Stimulated activated CD8-positive, alpha-beta memory T cell treated with anti-CD3 and anti-CD28 coated beads, Interleukin-7, amount 100 ng/mL, for 24 hours (primary cell): ENCODE measurements around the gene CDKAL1.

Source experiments
- DNase-seq: peaks from one replicate; pipeline ENCODE4 v3.0.0-alpha.2; 2020; ENCODE audit warnings: low read depth

The CDKAL1 gene

DNA sequence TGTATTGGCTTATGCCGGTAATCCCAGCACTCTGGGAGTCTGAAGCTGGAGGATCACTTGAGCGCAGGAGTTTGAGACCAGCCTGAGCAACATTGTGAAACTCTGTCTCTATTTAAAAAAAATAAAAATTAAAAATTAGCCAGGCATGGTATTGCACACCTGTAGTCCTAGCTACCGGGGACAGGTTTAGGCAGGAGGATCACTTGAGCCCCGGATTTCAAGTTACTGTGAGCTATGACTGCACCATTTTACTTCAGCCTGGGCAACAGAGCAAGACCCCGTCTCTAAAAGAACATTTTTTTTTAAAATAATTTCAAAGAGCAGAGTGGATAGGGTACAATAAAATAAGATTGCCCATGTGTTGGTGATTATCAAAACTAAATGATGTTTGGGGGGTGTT lies 576.4 kb downstream of the CDKAL1 start:
- DNase-seq, result no peak

DNA sequence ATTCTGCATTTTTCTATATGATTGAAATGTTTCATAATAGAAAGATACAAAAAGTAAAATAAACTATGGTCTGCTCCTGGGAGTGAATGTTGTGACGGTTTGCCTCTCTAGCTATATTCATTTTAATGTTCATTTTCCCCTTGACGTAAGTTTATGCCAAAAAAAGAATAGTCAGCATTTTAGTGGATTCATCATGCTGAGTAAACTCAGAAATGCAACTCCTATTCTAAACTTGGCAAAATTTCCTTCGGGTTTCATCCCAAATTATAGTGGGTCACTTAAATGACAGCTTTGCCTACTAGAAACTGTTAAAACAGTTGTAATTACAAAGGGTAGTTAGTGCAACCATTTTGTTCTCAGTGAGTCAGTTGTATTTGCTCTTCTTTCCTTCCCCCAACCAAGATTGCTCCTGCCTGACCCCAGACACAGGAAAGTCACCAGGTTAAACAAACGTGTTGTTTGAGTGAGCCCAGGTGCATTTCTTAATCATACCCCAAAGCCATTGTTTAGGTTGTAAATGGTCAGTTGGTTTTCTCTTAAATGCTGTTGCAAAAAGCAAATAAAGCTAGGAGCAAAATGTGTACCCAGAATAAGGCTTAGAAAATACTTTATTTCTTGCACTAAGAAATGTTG lies 577.0 kb downstream of the CDKAL1 start:
- DNase-seq, result no peak

DNA sequence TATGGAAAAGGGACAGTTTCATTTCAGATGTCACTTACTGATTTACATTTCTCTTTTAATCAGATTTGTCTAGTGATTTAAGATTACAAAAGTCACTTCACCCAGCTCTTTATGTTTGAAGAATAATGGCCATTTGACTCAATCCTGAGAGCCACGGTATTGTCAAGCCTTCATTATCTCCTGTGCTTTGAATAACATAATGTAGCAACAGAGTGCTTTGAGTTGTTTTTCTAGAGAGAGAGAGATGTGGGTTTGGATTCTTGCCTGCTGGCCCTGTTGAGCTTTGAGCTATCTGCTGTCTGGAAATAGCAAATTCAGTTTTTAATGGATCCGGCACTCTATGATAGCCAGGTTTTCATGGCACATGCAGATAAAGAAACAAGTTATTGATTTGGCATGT lies 580.9 kb downstream of the CDKAL1 start:
- DNase-seq, result no peak

DNA sequence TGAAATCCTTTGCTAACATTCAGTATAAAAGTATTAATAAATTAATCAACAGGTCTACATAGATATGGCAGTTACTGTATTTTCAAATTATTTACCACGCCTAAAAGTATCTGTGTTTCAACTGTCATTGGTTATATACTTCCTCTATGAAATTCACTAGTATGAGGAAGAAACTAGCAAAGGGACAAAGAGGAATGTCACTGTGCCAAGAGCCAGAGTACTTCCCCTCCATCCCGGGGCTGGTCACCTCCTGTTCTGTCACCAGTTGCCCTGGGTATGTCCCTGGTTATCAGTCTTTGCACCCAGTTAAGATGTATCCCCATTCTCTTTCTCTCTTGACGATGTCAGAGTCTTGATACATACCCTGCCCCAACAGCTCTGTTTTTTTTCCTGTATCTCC lies 582.5 kb downstream of the CDKAL1 start:
- DNase-seq, result no peak

DNA sequence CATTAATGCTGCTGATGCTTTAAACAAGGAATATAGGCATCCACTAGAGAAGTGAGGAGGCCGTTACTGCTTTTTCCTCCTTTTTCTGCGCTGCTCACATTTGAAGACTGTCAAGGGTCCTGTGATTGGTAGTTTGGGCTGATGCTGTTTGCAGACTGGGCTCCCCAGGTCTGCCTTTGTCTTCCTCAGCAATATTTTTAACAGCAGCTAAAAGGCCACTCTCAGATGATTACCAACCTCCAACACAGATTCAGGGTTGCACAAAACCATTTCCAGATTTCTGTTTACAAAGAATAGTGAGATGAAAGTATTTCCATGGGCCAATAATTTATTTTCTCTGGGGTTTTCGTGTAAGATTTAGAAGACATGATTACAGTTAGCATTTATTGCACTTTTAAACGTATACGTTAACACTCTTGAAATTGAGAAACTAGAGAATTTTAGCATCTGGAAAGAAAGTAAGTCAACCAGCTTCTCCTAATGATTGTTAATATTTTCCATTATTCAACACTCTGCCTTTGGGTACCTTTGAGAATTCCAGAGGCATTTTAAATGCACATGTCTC lies 584.0 kb downstream of the CDKAL1 start:
- DNase-seq, result no peak

DNA sequence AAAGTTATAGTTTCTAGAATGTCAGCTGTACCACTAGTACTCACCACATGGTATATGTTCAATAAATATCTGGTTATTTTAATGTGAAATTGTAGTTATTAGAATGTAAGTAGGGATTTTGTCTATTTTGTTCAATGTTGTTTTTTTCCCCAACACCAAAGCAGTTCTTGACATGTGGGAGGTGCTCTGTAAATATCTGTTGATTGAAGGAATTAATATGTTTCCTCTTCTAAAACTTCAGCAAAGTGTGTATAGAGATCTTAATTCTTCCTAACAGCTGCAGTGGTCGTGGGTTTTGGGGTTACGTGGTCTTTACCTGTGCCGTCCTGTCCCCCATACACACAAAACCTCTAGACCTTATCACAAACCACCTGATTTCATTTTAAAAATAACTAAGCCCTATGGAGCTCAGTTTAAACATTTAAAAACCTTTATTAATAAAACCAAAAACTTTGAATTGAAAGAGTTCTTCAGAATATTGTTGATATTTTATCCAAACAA lies 587.4 kb downstream of the CDKAL1 start:
- no peak for DNase-seq

DNA sequence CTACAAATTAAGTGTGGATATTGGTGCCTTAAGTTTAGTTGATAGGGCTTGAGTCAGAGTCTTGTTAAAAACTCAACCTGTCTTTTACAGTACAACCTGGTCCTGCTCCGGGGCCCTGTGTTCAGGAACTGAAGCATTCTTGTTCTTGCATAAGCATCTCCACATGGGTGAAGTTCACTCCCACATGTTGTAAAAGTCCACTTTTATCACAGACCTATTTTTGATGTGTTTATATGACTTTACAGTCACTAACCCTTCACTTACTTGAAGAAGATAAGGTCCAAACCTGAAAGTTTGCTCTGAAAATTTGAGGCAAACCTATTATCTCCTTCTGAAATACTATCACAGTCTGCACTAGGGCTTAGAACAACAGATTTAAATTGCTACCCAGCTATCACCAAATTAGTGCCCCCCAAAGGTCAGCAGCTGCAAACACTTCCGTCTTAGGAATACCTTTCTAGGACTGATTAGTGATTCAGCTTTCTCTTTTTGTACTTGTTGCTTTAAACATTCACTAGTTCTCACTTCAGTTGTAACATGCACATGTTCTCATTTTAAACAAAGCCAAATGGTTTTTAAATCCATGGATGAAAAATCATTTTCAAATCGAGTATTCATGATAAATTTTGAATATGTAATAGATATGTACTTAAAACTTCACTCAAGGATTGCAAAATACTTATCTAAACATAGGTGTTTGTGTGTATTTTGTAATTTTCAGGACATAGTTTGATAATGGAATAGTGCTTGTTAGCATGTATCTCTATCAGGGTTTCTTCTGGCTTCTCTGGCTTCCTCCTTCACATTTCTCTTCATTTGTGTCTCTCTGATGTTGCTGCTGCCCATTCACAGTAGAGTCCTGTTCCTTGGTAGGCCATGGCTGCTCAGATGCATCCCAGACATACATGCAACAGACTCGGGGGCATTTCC lies 589.5 kb downstream of the CDKAL1 start:
- DNase-seq, result no peak

DNA sequence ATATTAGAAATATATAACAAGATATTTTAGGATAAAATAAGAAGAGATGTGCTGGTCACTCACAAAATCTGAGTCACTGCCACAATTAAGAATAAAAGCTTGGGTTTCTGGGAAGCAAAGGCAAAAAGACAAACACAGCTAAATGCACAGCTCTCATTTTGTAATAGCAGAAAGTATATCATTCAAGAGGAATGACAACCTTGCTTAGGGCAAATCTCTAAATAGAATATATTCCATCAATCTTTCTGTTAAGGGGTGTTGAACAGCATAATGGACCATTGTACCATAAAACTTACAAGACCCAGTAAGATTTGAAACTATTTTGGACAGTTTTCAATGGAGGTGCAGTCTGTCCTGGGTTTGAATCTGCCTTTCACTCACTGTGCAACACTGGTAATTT lies 594.3 kb downstream of the CDKAL1 start:
- DNase-seq, result no peak

DNA sequence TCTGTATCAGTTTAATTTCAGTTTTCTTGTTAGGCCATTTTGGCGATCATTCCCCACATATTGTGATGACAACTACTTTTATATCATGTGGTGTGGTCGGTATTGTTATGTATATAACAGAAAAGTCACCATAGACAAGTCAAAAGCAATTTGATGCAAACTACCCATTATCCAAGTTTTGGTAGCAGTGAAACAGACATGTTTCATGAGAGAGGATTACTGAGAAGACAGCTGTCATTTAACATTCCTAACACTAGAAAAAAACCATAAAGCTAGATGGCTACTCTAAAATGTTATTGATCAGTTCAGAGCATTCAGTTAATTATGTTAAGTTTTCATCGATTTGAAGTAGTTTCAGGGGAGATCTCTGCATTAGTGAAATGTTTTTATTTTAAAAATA lies 597.1 kb downstream of the CDKAL1 start:
- DNase-seq, result no peak

DNA sequence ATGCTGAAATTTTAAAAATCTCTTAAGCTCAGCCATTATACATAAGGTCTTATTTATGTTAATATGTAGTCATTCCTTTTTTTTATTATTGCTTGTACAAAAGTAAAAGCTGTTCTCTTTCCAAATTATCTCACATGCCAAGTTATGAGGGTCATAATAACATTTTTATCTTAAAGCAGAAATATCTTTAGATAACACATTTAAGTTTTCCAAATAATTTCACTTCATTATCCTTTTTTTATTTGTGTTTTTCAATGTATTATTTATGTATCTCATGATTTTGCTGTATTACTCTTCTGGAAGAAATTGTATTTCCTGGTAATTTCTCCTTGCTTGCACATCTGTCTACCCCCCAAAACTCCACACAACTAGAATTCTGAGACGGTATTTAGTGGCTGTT lies 598.2 kb downstream of the CDKAL1 start:
- no peak for DNase-seq

DNA sequence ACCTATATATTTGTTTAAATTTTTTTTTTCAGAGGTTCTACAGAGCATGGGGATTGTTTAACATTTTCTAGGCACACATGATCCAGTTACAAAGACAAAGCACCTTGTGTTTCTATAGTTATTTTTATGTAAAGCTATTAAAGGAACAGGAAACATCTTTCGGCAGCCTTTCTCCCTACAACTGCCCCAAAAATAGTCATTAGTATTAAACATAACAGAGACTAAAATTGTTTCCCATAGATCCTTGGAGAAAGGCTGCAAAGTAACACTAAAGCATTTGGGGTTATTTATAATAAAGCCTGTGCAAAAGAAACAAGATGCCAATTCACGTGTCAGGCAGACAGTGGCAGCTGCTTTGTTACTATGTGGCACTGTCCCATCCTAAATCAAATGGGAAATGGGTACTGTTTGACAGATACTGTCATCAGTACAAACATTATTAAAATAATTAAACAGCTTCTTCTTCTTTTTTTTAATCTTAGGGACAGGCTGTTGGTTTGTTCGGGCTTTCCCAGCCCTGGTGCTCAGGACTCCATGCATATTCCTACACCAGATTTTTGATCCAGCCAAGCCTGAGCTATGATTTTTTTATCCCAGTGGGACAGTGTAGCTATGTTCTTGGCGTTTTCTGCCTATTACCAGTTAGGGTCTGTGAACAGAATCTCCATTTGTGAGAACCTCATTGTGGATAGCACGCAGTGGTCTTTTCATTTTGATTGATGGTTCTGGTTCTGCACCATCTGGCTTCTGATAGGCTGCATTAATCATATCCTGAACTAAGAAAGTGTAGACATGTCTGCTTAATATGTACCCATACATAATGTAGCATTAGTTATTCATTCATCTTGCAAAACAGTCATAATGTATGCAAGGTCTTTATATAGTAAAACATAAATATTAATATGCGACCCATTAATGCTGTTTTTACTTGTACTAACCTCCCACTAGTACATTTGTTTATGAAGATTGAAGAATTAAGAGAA lies 598.9 kb downstream of the CDKAL1 start:
- no peak for DNase-seq

DNA sequence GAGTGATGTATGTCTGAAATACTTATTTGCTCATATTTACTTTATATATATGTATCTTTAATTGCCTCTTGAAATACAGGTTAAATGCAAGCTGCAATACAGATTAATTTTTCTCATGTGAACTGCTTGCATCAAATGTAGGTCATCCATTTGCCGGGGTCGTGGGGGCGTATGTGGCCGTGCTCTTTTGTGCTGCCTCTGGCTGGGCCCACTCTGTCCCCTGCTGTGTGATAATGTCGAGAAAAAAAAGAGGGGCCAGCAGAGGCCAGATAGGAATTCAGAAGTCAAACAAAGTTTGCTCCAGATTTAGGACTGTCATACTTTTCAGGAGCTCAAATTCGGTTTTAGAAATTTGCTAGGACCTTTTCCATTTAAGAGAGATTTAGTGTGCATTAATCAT lies 599.6 kb downstream of the CDKAL1 start:
- DNase-seq, result no peak

DNA sequence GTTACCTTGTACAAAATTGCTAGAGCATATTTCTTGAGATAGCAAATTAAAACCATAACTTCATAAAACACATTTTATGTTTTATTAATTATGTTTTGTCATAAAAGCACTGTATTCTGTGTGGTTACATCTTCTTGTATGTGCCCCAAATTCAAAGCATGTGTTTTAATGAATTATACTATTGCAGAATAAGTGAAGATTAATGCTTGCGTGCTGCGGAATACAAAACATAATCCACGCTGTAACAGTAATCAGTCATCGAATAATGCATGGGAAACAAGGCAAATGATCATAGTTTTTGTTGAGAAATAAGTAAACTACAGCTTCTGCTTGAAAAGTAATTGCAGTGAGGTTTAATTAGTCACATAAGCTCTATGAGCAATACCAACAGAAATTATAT lies 600.1 kb downstream of the CDKAL1 start:
- no peak for DNase-seq

DNA sequence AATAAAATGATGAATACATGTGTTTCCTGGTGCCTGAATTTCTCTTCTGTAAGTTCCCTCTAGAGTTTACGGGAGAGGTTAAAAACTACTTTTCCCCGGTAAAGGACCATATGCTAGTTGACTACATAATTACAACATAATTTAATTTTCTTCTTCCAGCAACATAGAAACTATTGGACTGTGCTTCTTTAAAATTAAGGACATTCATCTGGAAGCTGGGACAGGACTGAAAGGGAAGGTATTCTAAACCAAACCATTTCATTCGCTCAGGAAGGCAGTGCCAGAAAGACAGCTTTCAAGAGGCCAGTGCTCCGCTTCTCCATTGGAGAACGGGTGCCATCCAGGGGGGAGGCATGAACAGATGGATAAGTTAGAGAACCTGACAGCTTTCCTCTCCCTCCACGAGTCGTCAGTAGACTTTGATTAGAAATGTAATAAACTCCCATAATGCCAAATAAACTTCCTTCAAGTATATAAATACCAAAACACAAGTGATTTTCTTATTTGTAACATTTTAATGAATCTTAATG lies 601.3 kb downstream of the CDKAL1 start:
- no peak for DNase-seq

DNA sequence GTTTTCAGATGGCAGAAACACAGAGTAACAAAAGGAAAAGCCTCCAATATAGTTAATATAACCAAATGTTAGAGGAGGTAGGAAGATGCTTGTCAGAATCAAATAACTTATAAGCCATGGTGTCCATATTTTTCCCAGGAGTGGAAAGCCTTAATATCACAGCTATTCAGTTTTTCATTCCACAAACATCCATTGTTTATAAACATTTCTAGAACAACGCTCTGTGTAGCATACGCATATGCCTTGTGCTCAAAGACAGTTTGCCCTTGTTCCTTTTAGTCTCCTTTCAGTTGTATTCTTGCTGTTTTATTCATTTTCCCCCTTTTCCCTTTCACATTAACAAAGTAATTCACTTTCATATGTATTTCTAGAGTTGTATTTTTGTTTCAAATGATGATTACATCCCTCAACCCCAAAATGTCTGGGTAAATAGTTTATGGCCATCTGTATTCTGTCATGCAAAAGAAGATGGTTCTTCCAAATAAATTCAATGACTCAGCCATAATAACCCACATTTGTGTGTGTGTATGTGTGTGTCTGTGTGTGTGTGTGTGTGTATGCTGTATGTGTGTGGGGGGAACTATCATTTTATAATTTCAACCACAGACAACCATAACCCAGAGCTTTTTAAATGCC lies 603.6 kb downstream of the CDKAL1 start:
- DNase-seq, result no peak

DNA sequence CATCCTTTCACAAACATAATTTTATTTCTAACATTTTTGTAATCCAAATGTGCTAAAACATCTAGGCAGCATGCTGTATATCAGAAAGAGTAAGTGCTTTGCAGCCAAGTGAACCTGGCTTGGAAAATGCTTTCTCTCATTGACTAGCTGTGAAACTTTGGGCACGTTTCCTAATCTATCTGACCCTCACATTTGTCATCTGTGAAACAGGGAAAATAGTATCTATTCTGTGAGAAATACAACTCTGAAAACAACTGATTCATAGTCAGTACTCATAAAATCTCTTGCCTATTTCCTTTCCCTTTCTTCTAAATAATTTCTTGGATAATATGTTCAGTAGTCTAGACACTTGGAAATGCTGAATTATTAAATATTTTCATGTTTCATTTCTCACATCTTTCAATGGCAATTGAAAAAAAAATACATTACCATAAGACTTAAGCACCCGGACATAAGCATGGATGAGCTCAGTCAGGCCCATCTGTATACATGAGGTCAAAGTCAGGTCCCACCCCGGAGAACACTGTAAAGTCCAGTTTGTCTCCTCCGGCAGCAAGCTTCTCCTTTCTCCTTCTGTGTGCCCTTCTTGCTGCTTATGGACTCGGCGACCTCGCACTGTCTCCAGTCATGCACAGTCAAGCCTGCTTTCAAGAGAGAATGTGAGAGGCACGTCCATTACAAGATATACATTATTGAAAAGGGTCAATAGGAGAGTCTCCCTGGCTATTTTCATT lies 604.2 kb downstream of the CDKAL1 start:
- DNase-seq, result no peak

DNA sequence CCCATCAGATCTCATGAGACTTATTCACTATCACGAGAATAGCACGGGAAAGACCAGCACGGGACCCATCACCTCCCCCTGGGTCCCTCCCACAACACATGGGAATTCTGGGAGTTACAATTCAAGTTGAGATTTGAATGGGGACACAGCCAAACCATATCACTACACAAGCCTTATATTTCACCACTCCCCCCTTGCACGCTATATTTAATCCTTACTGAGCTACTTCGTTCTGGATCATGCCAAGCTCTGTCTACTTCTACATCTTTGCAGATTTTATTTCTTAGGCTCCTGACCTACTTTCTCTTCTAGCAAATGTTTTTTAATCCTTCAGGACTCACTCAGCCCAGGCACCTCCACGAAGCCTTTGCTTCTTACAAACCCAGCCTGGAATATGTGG lies 606.7 kb downstream of the CDKAL1 start:
- no peak for DNase-seq

DNA sequence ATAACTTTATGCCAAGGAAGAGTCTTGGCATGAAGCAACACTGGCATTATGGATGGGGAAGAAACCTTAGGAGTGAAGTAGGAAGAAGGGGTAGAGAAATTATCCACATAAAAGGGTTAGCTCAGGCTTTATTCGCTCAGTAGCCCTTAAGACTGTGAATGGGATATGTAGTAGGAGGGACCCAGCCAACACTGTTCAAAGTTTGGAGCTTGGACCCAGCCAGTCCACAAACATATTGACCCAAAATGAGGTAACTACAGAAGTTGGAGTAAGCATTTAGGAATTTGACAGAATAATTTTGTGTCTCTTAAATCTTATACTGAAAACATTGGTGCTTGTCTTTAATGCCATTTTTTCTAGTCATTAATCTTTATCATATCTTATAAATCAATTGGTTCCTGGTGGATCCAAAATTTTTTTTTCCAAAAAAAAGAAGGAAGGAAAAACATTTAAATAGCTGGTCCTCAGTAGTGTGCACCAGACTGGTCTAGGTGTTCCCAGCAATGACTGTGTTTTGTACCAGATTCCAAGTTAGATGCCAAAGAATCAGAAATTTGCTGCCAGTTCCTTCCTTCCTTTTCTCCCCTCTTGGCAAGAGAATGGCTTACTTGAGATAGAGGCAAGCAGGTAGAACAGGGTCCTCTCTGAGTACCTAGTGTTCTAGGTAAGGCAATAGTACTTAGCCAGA lies 607.5 kb downstream of the CDKAL1 start:
- no peak for DNase-seq

DNA sequence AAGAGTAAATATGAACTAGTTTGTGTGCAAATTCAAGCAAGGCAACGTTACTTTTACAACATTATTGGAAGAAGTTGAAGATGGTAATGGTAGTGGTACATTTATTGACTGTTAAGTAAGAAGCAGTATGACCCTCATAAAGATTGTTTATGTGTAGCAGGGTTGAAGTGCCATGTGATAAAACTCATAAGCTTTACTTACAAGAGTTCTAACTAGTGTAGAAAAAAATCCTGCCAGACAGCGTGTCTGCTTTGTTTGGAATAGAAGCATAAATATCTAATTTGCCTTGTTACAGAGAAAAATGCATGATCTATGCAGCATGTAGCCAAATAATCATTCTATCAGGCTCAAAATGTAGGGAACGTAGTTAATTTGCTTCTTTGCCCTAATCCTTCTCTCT lies 608.5 kb downstream of the CDKAL1 start:
- DNase-seq, result no peak

DNA sequence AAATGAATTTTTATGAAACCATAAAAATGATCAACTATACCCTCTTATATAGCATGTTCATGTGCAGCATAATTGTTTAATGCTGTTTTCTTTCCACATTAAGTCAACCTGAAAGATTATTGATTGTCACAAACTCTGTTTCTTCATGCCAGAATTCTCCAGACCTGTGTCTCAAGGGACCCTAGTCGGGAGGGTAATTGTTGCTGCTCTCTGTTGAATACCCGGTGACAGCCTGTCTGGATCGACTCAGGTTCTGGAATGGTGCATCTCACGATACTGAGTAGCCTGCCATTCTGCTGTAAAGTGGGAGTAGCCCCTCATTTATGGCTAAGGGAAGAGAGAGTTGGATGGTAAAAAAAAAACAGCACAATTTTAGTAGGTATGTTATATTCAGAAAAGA lies 609.4 kb downstream of the CDKAL1 start:
- no peak for DNase-seq
